HEK293 (cell line): ENCODE results near the gene CDH23.

Experiments
- CTCF ChIA-PET: fragments of 350-600 bp; formaldehyde crosslinking; extraction: SDS; loops from one replicate; lab custom pipeline; 2021; ENCODE audit warnings: antibody characterized with exemption; lab: Yijun Ruan, JAX
- POLR2A ChIA-PET: fragments of 300-600 bp; formaldehyde crosslinking; extraction: SDS; loops from one replicate; lab custom pipeline; 2020; ENCODE audit warnings: antibody characterized with exemption, inconsistent platforms; lab: Yijun Ruan, JAX
- H3K27ac ChIP-seq: fragments of 200-500 bp; sonication (Bioruptor generic); 2 replicates; pipeline ENCODE4 v1.5.1; 2014; ENCODE audit warnings: low read depth, low read length, control low read depth, inconsistent platforms; ENCODE audit errors: extremely low read depth
- H3K36me3 ChIP-seq, 2 experiments: fragments of 200-500 bp in 1 of 2; sonication (Bioruptor generic) in 1 of 2; 1 replicate in 1 of 2; 2 replicates in 1 of 2; pipeline ENCODE4 v1.5.1; 2014 to 2017; ENCODE audit warnings: inconsistent platforms in 2 of 2, low read length in 2 of 2; ENCODE audit not compliant: control insufficient read depth in 2 of 2, insufficient read depth in 1 of 2
- H3K4me1 ChIP-seq: fragments of 200-500 bp; sonication (Bioruptor generic); 2 replicates; pipeline ENCODE4 v1.5.1; 2014; ENCODE audit warnings: mild to moderate bottlenecking, low read length, inconsistent platforms; ENCODE audit not compliant: control insufficient read depth, insufficient read depth
- H3K4me3 ChIP-seq: 2 replicates; pipeline ENCODE4 v1.5.1; 2011; ENCODE audit warnings: low read depth, mild to moderate bottlenecking, control low read depth, low read length, moderate library complexity
- H3K9me3 ChIP-seq: fragments of 200-500 bp; sonication (Bioruptor generic); 2 replicates; pipeline ENCODE4 v1.5.1; 2014; ENCODE audit warnings: low read depth, low read length, inconsistent platforms; ENCODE audit not compliant: control insufficient read depth, insufficient read depth
- GLIS1 ChIP-seq: fragments of 450-650 bp; formaldehyde crosslinking; IDR thresholded peaks from 2 replicates; pipeline ENCODE4 v1.5.1; 2016; ENCODE audit warnings: missing biosample characterization, missing genetic modification characterization
- GLIS2 ChIP-seq: fragments of 450-650 bp; formaldehyde crosslinking; IDR thresholded peaks from 2 replicates; pipeline ENCODE4 v1.5.1; 2016; ENCODE audit warnings: missing biosample characterization, missing genetic modification characterization
- HIC1 ChIP-seq: fragments of 450-650 bp; formaldehyde crosslinking; IDR thresholded peaks from 2 replicates; pipeline ENCODE4 v1.5.1; 2016; ENCODE audit warnings: missing biosample characterization, missing genetic modification characterization
- KLF16 ChIP-seq: fragments of 450-650 bp; formaldehyde crosslinking; IDR thresholded peaks from 2 replicates; pipeline ENCODE4 v1.5.1; 2017; ENCODE audit warnings: missing biosample characterization, missing genetic modification characterization
- RBAK ChIP-seq: fragments of 450-650 bp; formaldehyde crosslinking; IDR thresholded peaks from 2 replicates; pipeline ENCODE4 v1.5.1; 2016; ENCODE audit warnings: missing biosample characterization, missing genetic modification characterization
- SCRT2 ChIP-seq: fragments of 450-650 bp; formaldehyde crosslinking; IDR thresholded peaks from 2 replicates; pipeline ENCODE4 v1.5.1; 2016; ENCODE audit warnings: missing biosample characterization, missing genetic modification characterization
- ZBTB17 ChIP-seq: fragments of 450-650 bp; formaldehyde crosslinking; IDR thresholded peaks from 2 replicates; pipeline ENCODE4 v1.5.1; 2016; ENCODE audit warnings: missing biosample characterization, missing genetic modification characterization
- ZNF157 ChIP-seq: fragments of 450-650 bp; formaldehyde crosslinking; IDR thresholded peaks from 2 replicates; pipeline ENCODE4 v1.5.1; 2016; ENCODE audit warnings: missing biosample characterization, missing genetic modification characterization
- ZNF175 ChIP-seq: fragments of 450-650 bp; formaldehyde crosslinking; IDR thresholded peaks from 2 replicates; pipeline ENCODE4 v1.5.1; 2016; ENCODE audit warnings: missing biosample characterization, missing genetic modification characterization
- ZNF223 ChIP-seq: fragments of 450-650 bp; formaldehyde crosslinking; IDR thresholded peaks from 2 replicates; pipeline ENCODE4 v1.5.1; 2016; ENCODE audit warnings: missing biosample characterization, missing genetic modification characterization
- ZNF26 ChIP-seq: fragments of 450-650 bp; formaldehyde crosslinking; IDR thresholded peaks from 2 replicates; pipeline ENCODE4 v1.5.1; 2016; ENCODE audit warnings: missing biosample characterization, missing genetic modification characterization
- ZNF433 ChIP-seq: fragments of 450-650 bp; formaldehyde crosslinking; IDR thresholded peaks from 2 replicates; pipeline ENCODE4 v1.5.1; 2016; ENCODE audit warnings: missing biosample characterization, missing genetic modification characterization, low read depth
- ZNF521 ChIP-seq: fragments of 450-650 bp; formaldehyde crosslinking; IDR thresholded peaks from 2 replicates; pipeline ENCODE4 v1.5.1; 2017; ENCODE audit warnings: missing biosample characterization, mild to moderate bottlenecking, missing genetic modification characterization
- ZNF529 ChIP-seq: fragments of 450-650 bp; formaldehyde crosslinking; IDR thresholded peaks from 2 replicates; pipeline ENCODE4 v1.5.1; 2017; ENCODE audit warnings: missing genetic modification characterization, missing biosample characterization; ENCODE audit not compliant: insufficient replicate concordance
- ZNF707 ChIP-seq: fragments of 450-650 bp; formaldehyde crosslinking; IDR thresholded peaks from 2 replicates; pipeline ENCODE4 v1.5.1; 2016; ENCODE audit warnings: missing biosample characterization, missing genetic modification characterization
- ZNF837 ChIP-seq: fragments of 450-650 bp; formaldehyde crosslinking; IDR thresholded peaks from 2 replicates; pipeline ENCODE4 v1.5.1; 2016; ENCODE audit warnings: missing biosample characterization, missing genetic modification characterization

Gene CDH23

DNA sequence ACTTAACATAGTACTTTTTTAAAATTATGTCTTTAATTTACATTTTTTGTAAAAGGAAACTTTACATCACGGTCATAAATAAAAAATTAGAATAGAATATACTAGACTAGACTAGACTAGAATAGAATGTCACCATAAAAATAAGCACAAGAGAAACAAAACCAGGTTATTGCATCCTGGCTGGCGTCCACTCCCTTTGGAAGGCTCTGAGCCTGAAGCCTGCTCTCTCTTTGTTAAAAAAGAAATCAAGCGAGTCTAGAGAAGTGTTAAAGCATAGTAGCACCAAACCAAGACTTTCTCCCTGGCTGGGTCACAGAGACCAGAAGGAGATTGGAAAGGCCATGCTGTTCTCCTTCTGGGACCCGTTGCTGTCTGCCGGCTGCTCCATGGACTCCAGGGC lies 218.2 kb downstream of the CDH23 start (continued):
- TF ChIP-seq ZBTB17 (tag by site-specific recombination), result no peak
- TF ChIP-seq ZNF521 (tag by site-specific recombination), result no peak
- no peak for TF ChIP-seq KLF16

- Histone ChIP-seq H3K4me1 (no peaks in the 10 kb centered on the region), H3K4me3 (no peak overlapping the region), H3K27ac (no peak overlapping the region), H3K9me3 (no peaks in the 10 kb centered on the region), H3K36me3 (no peaks in the 10 kb centered on the region)
- POLR2A ChIA-PET, result no interaction called here
- CTCF ChIA-PET, result interaction anchor here (0.7 kb wide), 1 partner anchor 151 kb away, joined by 3 read pairs; no protein-coding TSS in a partner anchor
- peak; percentile 75 for TF ChIP-seq ZNF157 (tag by site-specific recombination)
- no peak for TF ChIP-seq ZNF223 (tag by site-specific recombination)
Observed at GRCh38 chr10:71615538-71616329, 219.0 kb downstream of the CDH23 start.

DNA sequence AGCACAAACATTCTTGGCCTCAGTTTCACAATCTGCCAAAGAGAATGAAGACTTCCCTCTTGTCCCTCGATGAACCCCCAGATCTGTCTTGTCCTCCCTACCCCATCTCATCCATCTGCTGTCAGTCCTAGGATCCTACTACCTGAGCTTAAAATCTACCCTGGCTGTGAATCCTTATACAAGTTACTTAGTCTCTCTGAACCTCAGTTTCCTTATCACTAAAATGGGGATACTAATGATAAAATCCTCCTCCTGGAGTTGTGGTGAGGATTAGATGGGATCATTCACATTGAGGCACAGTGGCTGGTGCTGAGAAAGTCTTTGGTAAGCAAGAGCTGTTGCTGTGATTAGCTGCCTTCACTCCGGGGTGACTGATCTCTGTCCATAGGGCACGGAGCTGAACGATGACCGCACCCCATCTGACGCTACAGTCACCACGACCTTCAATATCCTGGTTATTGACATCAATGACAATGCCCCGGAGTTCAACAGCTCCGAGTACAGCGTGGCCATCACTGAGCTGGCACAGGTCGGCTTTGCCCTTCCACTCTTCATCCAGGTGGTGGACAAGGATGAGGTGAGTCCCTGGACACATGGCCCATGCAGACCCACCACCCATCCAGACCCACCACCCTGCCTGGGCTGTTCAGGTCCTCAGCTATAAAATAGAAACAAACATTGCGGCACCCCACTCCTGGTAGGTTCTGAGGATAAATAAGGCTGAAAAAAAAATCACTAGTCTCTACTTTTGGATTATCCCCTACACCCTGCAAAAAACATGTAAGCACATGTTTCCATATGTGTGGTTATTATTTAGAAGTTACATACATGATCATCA lies 220.3 kb downstream of the CDH23 start:
- no peak for TF ChIP-seq ZNF26 (tag by site-specific recombination)
- no peak for TF ChIP-seq ZNF433 (tag by site-specific recombination)
- peak; percentile 98 for TF ChIP-seq ZNF707 (tag by site-specific recombination)
- no peak for TF ChIP-seq HIC1 (tag by site-specific recombination)
- Histone ChIP-seq H3K4me1 (no peaks in the 10 kb centered on the region), H3K27ac (no peak overlapping the region), H3K36me3 (no peaks in the 10 kb centered on the region), H3K9me3 (no peaks in the 10 kb centered on the region), H3K4me3 (no peak overlapping the region)
- POLR2A ChIA-PET, result no interaction called here
- CTCF ChIA-PET, result interaction anchor here (1.3 kb wide), 1 partner anchor 7 kb away, joined by 5 read pairs; no protein-coding TSS in a partner anchor

DNA sequence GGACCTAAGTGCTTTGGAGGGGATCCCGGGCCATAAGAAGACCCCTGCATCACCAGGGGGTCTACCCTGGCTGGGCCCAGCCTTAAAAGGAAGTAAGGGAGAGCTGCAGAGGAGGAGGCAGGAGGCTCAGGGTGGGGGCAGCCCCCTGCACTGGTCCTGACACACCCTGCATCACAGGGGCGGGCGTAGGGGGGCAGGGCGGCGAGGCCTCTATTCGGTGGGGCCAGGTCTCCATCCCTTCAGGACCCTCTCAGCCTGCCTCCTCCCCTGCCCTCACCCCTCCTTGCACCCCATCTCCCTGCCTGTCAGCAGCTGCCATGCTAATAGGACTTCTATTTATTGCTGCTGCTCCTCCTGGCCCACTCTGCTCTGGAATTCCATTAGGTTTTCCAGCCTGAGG lies 221.5 kb downstream of the CDH23 start:
- ChIA-PET POLR2A (no interaction called here), CTCF (interaction anchor here (0.7 to 1.3 kb wide), 3 partner anchors 8 to 67 kb away, joined by 3 to 5 read pairs (median 3); no protein-coding TSS in a partner anchor)
- H3K4me3 ChIP-seq, result no peak overlapping the region
- no peak overlapping the region for H3K27ac ChIP-seq
- H3K4me1 ChIP-seq, result no peaks in the 10 kb centered on the region
- H3K36me3 ChIP-seq, result no peaks in the 10 kb centered on the region
- H3K9me3 ChIP-seq, result no peaks in the 10 kb centered on the region
- TF ChIP-seq GLIS2, result 0 out of 2 replicates have a peak, but pooled peaks have one; percentile 30
- TF ChIP-seq ZNF837 (tag by site-specific recombination), result no peak
- TF ChIP-seq SCRT2 (tag by site-specific recombination), result no peak
- 0 out of 2 replicates have a peak, but pooled peaks have one; percentile 31 for TF ChIP-seq GLIS1 (tag by site-specific recombination)
- no peak for TF ChIP-seq ZNF529
- no peak for TF ChIP-seq ZNF175
- no peak for TF ChIP-seq RBAK
- TF ChIP-seq, all 188 proteins: peak for 2
